Measurements from ENCODE around the gene HDDC3.
"Not testable (repeated sequence)": the region's sequence is repeated elsewhere in the genome, so short reads cannot be mapped to it uniquely, and the experiment has no call there.

DNA sequence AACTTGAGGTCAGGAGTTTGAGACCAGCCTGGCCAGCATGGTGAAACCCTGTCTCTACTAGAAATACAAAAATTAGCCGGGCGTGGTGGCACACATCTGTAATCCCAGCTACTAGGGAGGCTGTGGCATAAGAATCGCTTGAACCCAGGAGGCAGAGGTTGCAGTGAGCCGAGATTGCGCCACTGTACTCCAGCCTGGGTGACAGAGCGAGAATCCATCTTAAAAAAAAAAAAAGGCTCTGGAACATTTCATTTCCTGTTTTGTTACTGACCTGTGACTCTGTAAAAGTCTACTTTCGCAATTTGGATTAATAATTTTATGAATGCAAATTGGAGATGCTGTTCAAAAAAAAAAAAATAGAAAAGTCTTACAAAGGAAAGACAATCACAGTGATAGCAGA is 4.2 kb downstream of the HDDC3 start:
- not testable (repeated sequence) for TF ChIP-seq POLR2A (IDR thresholded peaks at IDR 0.05)
- TF ChIP-seq, protein P1, sequence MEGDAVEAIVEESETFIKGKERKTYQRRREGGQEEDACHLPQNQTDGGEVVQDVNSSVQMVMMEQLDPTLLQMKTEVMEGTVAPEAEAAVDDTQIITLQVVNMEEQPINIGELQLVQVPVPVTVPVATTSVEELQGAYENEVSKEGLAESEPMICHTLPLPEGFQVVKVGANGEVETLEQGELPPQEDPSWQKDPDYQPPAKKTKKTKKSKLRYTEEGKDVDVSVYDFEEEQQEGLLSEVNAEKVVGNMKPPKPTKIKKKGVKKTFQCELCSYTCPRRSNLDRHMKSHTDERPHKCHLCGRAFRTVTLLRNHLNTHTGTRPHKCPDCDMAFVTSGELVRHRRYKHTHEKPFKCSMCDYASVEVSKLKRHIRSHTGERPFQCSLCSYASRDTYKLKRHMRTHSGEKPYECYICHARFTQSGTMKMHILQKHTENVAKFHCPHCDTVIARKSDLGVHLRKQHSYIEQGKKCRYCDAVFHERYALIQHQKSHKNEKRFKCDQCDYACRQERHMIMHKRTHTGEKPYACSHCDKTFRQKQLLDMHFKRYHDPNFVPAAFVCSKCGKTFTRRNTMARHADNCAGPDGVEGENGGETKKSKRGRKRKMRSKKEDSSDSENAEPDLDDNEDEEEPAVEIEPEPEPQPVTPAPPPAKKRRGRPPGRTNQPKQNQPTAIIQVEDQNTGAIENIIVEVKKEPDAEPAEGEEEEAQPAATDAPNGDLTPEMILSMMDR (IDR thresholded peaks at IDR 0.05) = not testable (repeated sequence)

Measured in testis (tissue), 2 donors.